HepG2 (cell line): ENCODE data around the gene C2orf76. TPM values are rescaled to one million over a fixed set of nuclear protein-coding genes. Genes with fewer than 3 reads are reported as not detected.
A peak's percentile ranks its signal among the peaks of the same experiment; 100 is the strongest.

Experiments used
- CEBPG ChIP-seq: IDR thresholded peaks from 2 replicates; pipeline ENCODE4 v1.6.1; 2016
- CHCHD3 ChIP-seq: sonication (generic); formaldehyde crosslinking; IDR thresholded peaks from 2 replicates; pipeline ENCODE4 v1.8.0; 2022; ENCODE audit warnings: mild to moderate bottlenecking, missing genetic modification reagents, moderate library complexity
- CSRNP2 ChIP-seq: sonication (generic); formaldehyde crosslinking; conservative IDR thresholded peaks from 2 replicates; pipeline ENCODE4 v1.8.0; 2022; ENCODE audit warnings: low read depth, missing genetic modification reagents
- EHMT2 ChIP-seq: fragments of 200-600 bp; sonication (generic); IDR thresholded peaks from 2 replicates; pipeline ENCODE4 v1.7.0; 2017; ENCODE audit warnings: antibody characterized with exemption, low read depth, low read length, borderline replicate concordance
- FOXK2 ChIP-seq: fragments of 450-650 bp; IDR thresholded peaks from 2 replicates; pipeline ENCODE4 v1.6.1; 2016
- HMG20A ChIP-seq: IDR thresholded peaks from 2 replicates; pipeline ENCODE4 v1.6.1; 2016; ENCODE audit warnings: borderline replicate concordance
- HOXA3 ChIP-seq: sonication (generic); formaldehyde crosslinking; IDR thresholded peaks from 2 replicates; pipeline ENCODE4 v1.5.0; 2020; ENCODE audit warnings: missing genetic modification reagents
- IKZF1 ChIP-seq: fragments of 450-650 bp; IDR thresholded peaks from 2 replicates; pipeline ENCODE4 v1.7.1; 2016
- ISX ChIP-seq: sonication (generic); formaldehyde crosslinking; conservative IDR thresholded peaks from 2 replicates; pipeline ENCODE4 v1.5.0; 2020; ENCODE audit warnings: missing genetic modification reagents
- KDM3A ChIP-seq: IDR thresholded peaks from 2 replicates; pipeline ENCODE4 v1.6.1; 2018; ENCODE audit warnings: low read depth, missing compliant biosample characterization
- NFE2L2 ChIP-seq: fragments of 150-350 bp; IDR thresholded peaks from 2 replicates; pipeline ENCODE4 v1.6.1; 2014; ENCODE audit warnings: low read length
- NR1H2 ChIP-seq: sonication (generic); formaldehyde crosslinking; IDR thresholded peaks from 2 replicates; pipeline ENCODE4 v1.8.1; 2022; ENCODE audit warnings: low read depth, missing genetic modification reagents, borderline replicate concordance
- PHB2 ChIP-seq: fragments of 450-650 bp; IDR thresholded peaks from 2 replicates; pipeline ENCODE4 v1.6.1; 2018; ENCODE audit not compliant: partially characterized antibody
- PTBP1 ChIP-seq: fragments of 200-400 bp; formaldehyde crosslinking; IDR thresholded peaks from 2 replicates; pipeline ENCODE4 v1.6.1; 2018; ENCODE audit warnings: low read length, low read depth; ENCODE audit not compliant: poor library complexity, severe bottlenecking
- SRSF9 ChIP-seq: fragments of 200-400 bp; formaldehyde crosslinking; IDR thresholded peaks from 2 replicates; pipeline ENCODE4 v1.6.1; 2018; ENCODE audit warnings: borderline replicate concordance, mild to moderate bottlenecking, low read depth, low read length; ENCODE audit not compliant: insufficient read depth, poor library complexity, severe bottlenecking
- TBX2 ChIP-seq: sonication (generic); formaldehyde crosslinking; IDR thresholded peaks from 2 replicates; pipeline ENCODE4 v1.5.0; 2020; ENCODE audit warnings: missing genetic modification reagents, mild to moderate bottlenecking, borderline replicate concordance
- TBX3 ChIP-seq: fragments of 450-650 bp; IDR thresholded peaks from 2 replicates; pipeline ENCODE4 v1.6.1; 2017; ENCODE audit warnings: antibody characterized with exemption, mild to moderate bottlenecking, inconsistent platforms, borderline replicate concordance
- TOPORS ChIP-seq: sonication (generic); formaldehyde crosslinking; IDR thresholded peaks from 2 replicates; pipeline ENCODE4 v1.8.0; 2023; ENCODE audit warnings: mild to moderate bottlenecking, missing genetic modification reagents
- ZMAT5 ChIP-seq: sonication (generic); formaldehyde crosslinking; IDR thresholded peaks from 2 replicates; pipeline ENCODE4 v1.5.0; 2020; ENCODE audit warnings: mild to moderate bottlenecking, low read depth, missing genetic modification reagents, borderline replicate concordance
- ZNF160 ChIP-seq: sonication (generic); formaldehyde crosslinking; IDR thresholded peaks from 2 replicates; pipeline ENCODE4 v1.8.0; 2022; ENCODE audit warnings: mild to moderate bottlenecking, inconsistent platforms, missing genetic modification reagents
- ZNF205 ChIP-seq: IDR thresholded peaks from 2 replicates; pipeline ENCODE4 v1.6.1; 2018; ENCODE audit warnings: missing biosample characterization, missing genetic modification reagents
- ZNF256 ChIP-seq: sonication (generic); formaldehyde crosslinking; conservative IDR thresholded peaks from 2 replicates; pipeline ENCODE4 v1.4.0; 2020; ENCODE audit warnings: missing genetic modification reagents
- ZNF296 ChIP-seq: sonication (generic); formaldehyde crosslinking; conservative IDR thresholded peaks from 2 replicates; pipeline ENCODE4 v1.5.0; 2020; ENCODE audit warnings: mild to moderate bottlenecking, missing genetic modification reagents
- ZNF431 ChIP-seq: sonication (generic); formaldehyde crosslinking; IDR thresholded peaks from 2 replicates; pipeline ENCODE4 v1.9.0; 2022; ENCODE audit warnings: missing genetic modification reagents, low read depth, mild to moderate bottlenecking, borderline replicate concordance
- ZNF547 ChIP-seq: sonication (generic); formaldehyde crosslinking; IDR thresholded peaks from 2 replicates; pipeline ENCODE4 v1.5.1; 2020; ENCODE audit warnings: mild to moderate bottlenecking, missing genetic modification reagents
- ZNF678 ChIP-seq: sonication (generic); formaldehyde crosslinking; IDR thresholded peaks from 2 replicates; pipeline ENCODE4 v1.4.0; 2020; ENCODE audit warnings: mild to moderate bottlenecking, missing genetic modification reagents
- ZSCAN30 ChIP-seq: sonication (generic); formaldehyde crosslinking; IDR thresholded peaks from 2 replicates; pipeline ENCODE4 v1.5.0; 2020; ENCODE audit warnings: mild to moderate bottlenecking, missing genetic modification reagents
- polyA plus RNA-seq, 8 experiments: library from polyadenylated mRNA; depleted of rRNA in 3 of 8; stranded (reverse) in 7 of 8; unstranded in 1 of 8; fragments of >200 nt; fragmentation: Illumina TruSeq in 4 of 8; extraction: Trizol in 4 of 8; gene quantifications; 2 replicates each; pipeline versions ENCODE4 v1.2.1 to v1.2.3, GENCODE V29; 2011 to 2016; ENCODE audit warnings: low read depth in 4 of 8, missing spikeins in 1 of 8, mixed read lengths in 1 of 8; ENCODE audit not compliant: insufficient read depth in 1 of 8
- total RNA-seq, 5 experiments: library from RNA; depleted of rRNA; stranded (reverse); fragments of >200 nt; fragmentation: Illumina TruSeq; extraction: Trizol; gene quantifications; 2 replicates each; pipeline ENCODE4 v1.2.3, GENCODE V29; 2016; ENCODE audit warnings: low read depth in 1 of 5
- TF ChIP-seq, protein P1 (sequence below): sonication (generic); formaldehyde crosslinking; IDR thresholded peaks from 2 replicates; pipeline ENCODE4 v1.4.0; 2020; ENCODE audit warnings: missing genetic modification reagents, borderline replicate concordance

The C2orf76 gene
- total and polyA plus RNA-seq, 2 of the 13 experiments (the other 11 are each of a cell fraction or from before 2014, with no cell fraction given), result 7.7 to 8.5 TPM

DNA sequence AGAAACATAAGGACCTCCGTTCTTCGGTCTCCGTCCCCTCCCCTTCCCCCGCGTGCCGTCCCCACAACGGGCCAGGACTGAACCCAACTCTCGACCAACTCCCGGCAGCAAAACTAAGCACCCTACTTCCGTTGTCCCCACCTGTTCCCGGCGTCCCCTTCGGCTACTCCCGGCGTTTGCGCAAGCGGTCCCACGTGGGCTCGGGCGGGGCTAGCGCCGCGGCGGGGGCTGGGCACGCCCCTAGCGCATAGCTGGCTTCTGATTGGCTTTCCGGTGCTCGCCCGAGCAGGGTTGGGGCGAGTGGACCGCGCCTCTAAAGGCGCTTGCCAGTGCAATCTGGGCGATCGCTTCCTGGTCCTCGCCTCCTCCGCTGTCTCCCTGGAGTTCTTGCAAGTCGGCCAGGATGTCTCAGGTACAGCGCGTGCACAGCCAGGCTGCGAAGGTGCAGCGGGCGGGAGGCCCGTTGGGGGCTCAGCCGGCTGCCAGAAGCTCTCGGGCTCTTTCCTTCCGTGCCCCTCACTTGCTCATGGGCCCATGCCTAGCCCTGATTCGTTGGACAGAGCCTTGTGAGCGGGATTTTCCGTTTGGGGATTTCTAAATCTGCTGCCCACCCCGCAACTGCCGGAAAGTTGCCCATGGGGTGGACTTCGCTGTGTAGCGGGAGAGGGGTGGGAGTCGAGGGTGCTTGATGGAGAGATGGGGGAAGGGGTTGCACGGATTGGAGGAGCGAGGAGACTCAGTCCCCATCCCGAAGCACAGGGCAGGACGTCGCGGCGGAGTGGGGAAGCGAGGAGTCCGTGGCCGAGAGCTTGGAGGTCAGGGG, at the start of gene C2orf76, which contains the start of gene DBI (continued):
- TF ChIP-seq ZNF678 (CRISPR knock-in tag), result no peak
- no peak for TF ChIP-seq ZSCAN30 (CRISPR knock-in tag)
- no peak; the same call in 1 of the 2 replicates for TF ChIP-seq ZNF256 (CRISPR knock-in tag)
- no peak for TF ChIP-seq PTBP1
- peak; percentile 79; the same call in 1 of the 2 replicates for TF ChIP-seq CSRNP2 (CRISPR knock-in tag)
- TF ChIP-seq TBX2 (CRISPR knock-in tag), result peak; percentile 89; the same call in 1 of the 2 replicates
- TF ChIP-seq HMG20A, result peak; percentile 42; the same call in 1 of the 2 replicates
- TF ChIP-seq ZNF431 (CRISPR knock-in tag), result peak; percentile 97
- peak; percentile 100 for TF ChIP-seq CEBPG
- TF ChIP-seq ZNF160 (CRISPR knock-in tag), result peak; percentile 67
- TF ChIP-seq PHB2, result no peak
- TF ChIP-seq ZMAT5 (CRISPR knock-in tag), result no peak
- TF ChIP-seq FOXK2, result no peak
- no peak for TF ChIP-seq IKZF1
- TF ChIP-seq NR1H2 (CRISPR knock-in tag), result peak; percentile 32; the same call in 1 of the 2 replicates
- TF ChIP-seq, protein P1, sequence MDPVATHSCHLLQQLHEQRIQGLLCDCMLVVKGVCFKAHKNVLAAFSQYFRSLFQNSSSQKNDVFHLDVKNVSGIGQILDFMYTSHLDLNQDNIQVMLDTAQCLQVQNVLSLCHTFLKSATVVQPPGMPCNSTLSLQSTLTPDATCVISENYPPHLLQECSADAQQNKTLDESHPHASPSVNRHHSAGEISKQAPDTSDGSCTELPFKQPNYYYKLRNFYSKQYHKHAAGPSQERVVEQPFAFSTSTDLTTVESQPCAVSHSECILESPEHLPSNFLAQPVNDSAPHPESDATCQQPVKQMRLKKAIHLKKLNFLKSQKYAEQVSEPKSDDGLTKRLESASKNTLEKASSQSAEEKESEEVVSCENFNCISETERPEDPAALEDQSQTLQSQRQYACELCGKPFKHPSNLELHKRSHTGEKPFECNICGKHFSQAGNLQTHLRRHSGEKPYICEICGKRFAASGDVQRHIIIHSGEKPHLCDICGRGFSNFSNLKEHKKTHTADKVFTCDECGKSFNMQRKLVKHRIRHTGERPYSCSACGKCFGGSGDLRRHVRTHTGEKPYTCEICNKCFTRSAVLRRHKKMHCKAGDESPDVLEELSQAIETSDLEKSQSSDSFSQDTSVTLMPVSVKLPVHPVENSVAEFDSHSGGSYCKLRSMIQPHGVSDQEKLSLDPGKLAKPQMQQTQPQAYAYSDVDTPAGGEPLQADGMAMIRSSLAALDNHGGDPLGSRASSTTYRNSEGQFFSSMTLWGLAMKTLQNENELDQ, result no peak; the same call in 1 of the 2 replicates
- TF ChIP-seq ISX (CRISPR knock-in tag), result 0 out of 2 replicates have a peak, but pooled peaks have one; percentile 22
- no peak; the same call in 1 of the 2 replicates for TF ChIP-seq CHCHD3 (CRISPR knock-in tag)
- TF ChIP-seq TBX3, result no peak
- TF ChIP-seq ZNF296 (CRISPR knock-in tag), result peak; percentile 66
- no peak for TF ChIP-seq NFE2L2
- TF ChIP-seq ZNF547 (CRISPR knock-in tag), result peak; percentile 98
- TF ChIP-seq HOXA3 (CRISPR knock-in tag), result peak; percentile 87
- peak; percentile 94 for TF ChIP-seq KDM3A (CRISPR knock-in tag)
- TF ChIP-seq ZNF205 (CRISPR knock-in tag), result peak; percentile 69; the same call in 1 of the 2 replicates
- TF ChIP-seq EHMT2, result peak; percentile 73; the same call in 1 of the 2 replicates
- TF ChIP-seq SRSF9, result no peak
- peak; percentile 93; the same call in 1 of the 2 replicates for TF ChIP-seq TOPORS (CRISPR knock-in tag)
